Astrocyte of the spinal cord (primary cell): ENCODE results near the gene CHML.
"Not testable (repeated sequence)": the region's sequence is repeated elsewhere in the genome, so short reads cannot be mapped to it uniquely, and the experiment has no call there.

ENCODE experiments used
- DNase-seq: peaks from one replicate; pipeline ENCODE4 v3.0.0; 2011; ENCODE audit warnings: low read depth, low spot score
- H3K4me3 ChIP-seq: 2 replicates; pipeline ENCODE4 v1.5.1; 2011; ENCODE audit warnings: low read depth, mild to moderate bottlenecking, low read length, moderate library complexity
- CTCF ChIP-seq: IDR thresholded peaks from 2 replicates; pipeline ENCODE4 v1.5.1; 2012; ENCODE audit warnings: low read depth, mild to moderate bottlenecking, low read length, inconsistent platforms
- in situ Hi-C: cut with HindIII; loops from 2 replicates; pipeline ENCODE4 v1.10.0; 2017; ENCODE audit warnings: low sequenced_read_pairs

The CHML gene

GRCh38 chr1:241660424-241660972 lies 20.3 kb upstream of the CHML start:
- H3K4me3 ChIP-seq, result no peak overlapping the region
- in situ Hi-C loops, result no loop called here
- DNase-seq, result no peak
- no peak for TF ChIP-seq CTCF

- DNase-seq, H3K4me3 ChIP-seq, in situ Hi-C loops: not testable (repeated sequence)
Observed at GRCh38 chr1:241659016-241659415, 18.8 kb upstream of the CHML start.

GRCh38 chr1:241658081-241658793 lies 18.1 kb upstream of the CHML start:
- in situ Hi-C loops, result no loop called here
- no peak overlapping the region for H3K4me3 ChIP-seq
- TF ChIP-seq CTCF, result no peak
- DNase-seq, result no peak

- no peak for DNase-seq
- TF ChIP-seq CTCF, result no peak
- H3K4me3 ChIP-seq, result no peak overlapping the region
- in situ Hi-C loops, result no loop called here
Observed at GRCh38 chr1:241654641-241655040, 14.5 kb upstream of the CHML start.

GRCh38 chr1:241654019-241654418 lies 13.8 kb upstream of the CHML start:
- in situ Hi-C loops, result no loop called here
- H3K4me3 ChIP-seq, result no peak overlapping the region
- DNase-seq, result no peak
- no peak for TF ChIP-seq CTCF

GRCh38 chr1:241652012-241652411 lies 11.8 kb upstream of the CHML start, which contains the start of gene WDR64:
WDR64 (plus strand) TSS chr1:241652281; CDS start chr1:241652485, 204 bp downstream.
- DNase-seq, result no peak
- TF ChIP-seq CTCF, result no peak
- no peak within 1 kb of the TSS for H3K4me3 ChIP-seq
- in situ Hi-C loops, result no loop called here

- no peak for DNase-seq
- in situ Hi-C loops, result no loop called here
- no peak overlapping the region for H3K4me3 ChIP-seq
- no peak for TF ChIP-seq CTCF
Observed at GRCh38 chr1:241648159-241648558, 8.0 kb upstream of the CHML start.
